Neural crest cell (in vitro differentiated cells): ENCODE results near the gene CBX5. TPM values are rescaled to one million over a fixed set of nuclear protein-coding genes. Genes with fewer than 3 reads are reported as not detected.

Experiments
- DNase-seq: peaks from one replicate; pipeline ENCODE4 v3.0.0; 2021; ENCODE audit warnings: low read depth, mixed read lengths, low spot score
- H3K27ac Mint-ChIP-seq: one replicate; pipeline ENCODE4 v1.8.0; 2021; ENCODE audit warnings: mild to moderate bottlenecking, mixed read lengths; ENCODE audit not compliant: unreplicated experiment
- H3K27me3 Mint-ChIP-seq: 2 replicates; pipeline ENCODE4 v1.8.0; 2021; ENCODE audit warnings: low read depth, mild to moderate bottlenecking, mixed read lengths
- H3K36me3 Mint-ChIP-seq: 2 replicates; pipeline ENCODE4 v1.8.0; 2021; ENCODE audit warnings: low read depth, mild to moderate bottlenecking, mixed read lengths
- H3K4me1 Mint-ChIP-seq: 2 replicates; pipeline ENCODE4 v1.8.0; 2021; ENCODE audit warnings: mixed read lengths
- H3K4me3 Mint-ChIP-seq: one replicate; pipeline ENCODE4 v1.8.0; 2021; ENCODE audit warnings: mild to moderate bottlenecking, mixed read lengths
- H3K9me3 Mint-ChIP-seq: 2 replicates; pipeline ENCODE4 v1.8.0; 2021; ENCODE audit warnings: mixed read lengths
- CTCF ChIP-seq: fragments of 200-600 bp; sonication (generic); conservative IDR thresholded peaks from 2 replicates; pipeline ENCODE4 v1.5.0; 2021; ENCODE audit warnings: antibody characterized with exemption, mild to moderate bottlenecking
- total RNA-seq: library from RNA; stranded (reverse); gene quantifications from 2 replicates; pipeline ENCODE4 v1.2.1, GENCODE V29; 2021

Gene CBX5
- total RNA-seq, 1 donor from 2014 or later, result 369 TPM

- Mint-ChIP-seq H3K9me3 (no peaks in the 10 kb centered on the region), H3K4me1 (peaks cover 6% of the 10 kb centered on the region), H3K27me3 (peaks cover 89% of the 10 kb centered on the region), H3K4me3 (no peak overlapping the region), H3K36me3 (no peaks in the 10 kb centered on the region), H3K27ac (no peak overlapping the region)
- peak; percentile 91 for TF ChIP-seq CTCF
- peak; percentile 91 for DNase-seq
Measured at GRCh38 chr12:54207539-54208294, 72.2 kb downstream of the CBX5 start.

- peaks cover 6% of the 10 kb centered on the region for H3K4me1 Mint-ChIP-seq
Measured at GRCh38 chr12:54206791-54207190, 73.1 kb downstream of the CBX5 start.

GRCh38 chr12:54204316-54204715 is 75.6 kb downstream of the CBX5 start:
- no peak for DNase-seq
- Mint-ChIP-seq H3K9me3 (no peaks in the 10 kb centered on the region), H3K27me3 (peaks cover 91% of the 10 kb centered on the region), H3K27ac (no peak overlapping the region), H3K4me3 (no peak overlapping the region), H3K36me3 (no peaks in the 10 kb centered on the region), H3K4me1 (peaks cover 6% of the 10 kb centered on the region)
- no peak for TF ChIP-seq CTCF

More at GRCh38 chr12:54206791-54207190, 73.1 kb downstream of the CBX5 start:
- no peak overlapping the region for H3K4me3 Mint-ChIP-seq
- peaks cover 91% of the 10 kb centered on the region for H3K27me3 Mint-ChIP-seq
- no peak for DNase-seq
- no peak overlapping the region for H3K27ac Mint-ChIP-seq
- no peaks in the 10 kb centered on the region for H3K9me3 Mint-ChIP-seq
- no peaks in the 10 kb centered on the region for H3K36me3 Mint-ChIP-seq
- TF ChIP-seq CTCF, result no peak

GRCh38 chr12:54201001-54201794 is 78.7 kb downstream of the CBX5 start:
- Mint-ChIP-seq H3K27me3 (peaks cover 98% of the 10 kb centered on the region), H3K36me3 (no peaks in the 10 kb centered on the region), H3K27ac (no peak overlapping the region), H3K9me3 (no peaks in the 10 kb centered on the region), H3K4me1 (peaks cover 12% of the 10 kb centered on the region), H3K4me3 (no peak overlapping the region)
- peak; percentile 79 for DNase-seq
- peak; percentile 98 for TF ChIP-seq CTCF

- Mint-ChIP-seq H3K27me3 (peaks cover 98% of the 10 kb centered on the region), H3K4me1 (peaks cover 14% of the 10 kb centered on the region), H3K27ac (no peak overlapping the region), H3K4me3 (no peak overlapping the region), H3K36me3 (no peaks in the 10 kb centered on the region), H3K9me3 (no peaks in the 10 kb centered on the region)
- TF ChIP-seq CTCF, result no peak
- no peak for DNase-seq
Measured at GRCh38 chr12:54200412-54200811, 79.5 kb downstream of the CBX5 start.
